ENCODE measurements around the gene NRXN2. TPM values are rescaled to one million over a fixed set of nuclear protein-coding genes. Genes with fewer than 3 reads are reported as not detected.

Gene NRXN2
- total RNA-seq, 1 experiment from 2014 or later = not detected

DNA sequence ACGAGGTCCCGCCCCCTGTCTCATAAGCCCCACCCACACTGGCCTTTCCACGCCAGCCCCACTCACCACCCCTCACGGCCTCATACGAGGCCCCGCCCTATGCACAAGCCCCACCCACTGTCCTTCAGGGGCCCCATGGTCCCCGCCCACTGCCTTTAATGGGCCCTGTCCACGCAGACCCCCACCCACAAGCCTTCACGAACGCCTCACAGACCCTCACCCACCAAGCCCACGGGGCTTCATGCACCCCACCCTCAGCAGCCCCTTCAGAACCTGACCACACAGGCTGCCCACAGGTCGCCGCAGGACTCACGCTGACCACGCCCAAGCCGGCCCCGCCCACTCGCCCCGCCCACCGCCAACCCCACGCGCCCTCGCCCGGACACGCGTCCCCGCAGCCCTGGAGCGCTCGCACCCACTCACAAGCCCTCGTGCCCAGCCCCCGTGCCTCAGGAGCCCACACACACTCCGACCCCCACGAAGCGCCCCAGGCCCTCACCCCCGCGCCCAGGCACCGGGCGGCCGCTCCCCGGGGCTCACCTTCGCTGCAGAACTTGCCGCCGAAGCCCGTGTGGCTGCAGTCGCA, 10.5 kb downstream of the NRXN2 start:
- Mint-ChIP-seq H3K4me1 (ENCODE audit: low read depth, unreplicated experiment) (peaks cover 10% of the 10 kb centered on the region), H3K36me3 (ENCODE audit: insufficient read depth, unreplicated experiment) (no peaks in the 10 kb centered on the region), H3K27me3 (ENCODE audit: unreplicated experiment) (peaks cover 92% of the 10 kb centered on the region), H3K27ac (ENCODE audit: unreplicated experiment) (no peak overlapping the region), H3K4me3 (ENCODE audit: low read depth, unreplicated experiment) (no peak overlapping the region), H3K9me3 (ENCODE audit: low read depth, unreplicated experiment) (no peaks in the 10 kb centered on the region)
- TF ChIP-seq, protein P1, sequence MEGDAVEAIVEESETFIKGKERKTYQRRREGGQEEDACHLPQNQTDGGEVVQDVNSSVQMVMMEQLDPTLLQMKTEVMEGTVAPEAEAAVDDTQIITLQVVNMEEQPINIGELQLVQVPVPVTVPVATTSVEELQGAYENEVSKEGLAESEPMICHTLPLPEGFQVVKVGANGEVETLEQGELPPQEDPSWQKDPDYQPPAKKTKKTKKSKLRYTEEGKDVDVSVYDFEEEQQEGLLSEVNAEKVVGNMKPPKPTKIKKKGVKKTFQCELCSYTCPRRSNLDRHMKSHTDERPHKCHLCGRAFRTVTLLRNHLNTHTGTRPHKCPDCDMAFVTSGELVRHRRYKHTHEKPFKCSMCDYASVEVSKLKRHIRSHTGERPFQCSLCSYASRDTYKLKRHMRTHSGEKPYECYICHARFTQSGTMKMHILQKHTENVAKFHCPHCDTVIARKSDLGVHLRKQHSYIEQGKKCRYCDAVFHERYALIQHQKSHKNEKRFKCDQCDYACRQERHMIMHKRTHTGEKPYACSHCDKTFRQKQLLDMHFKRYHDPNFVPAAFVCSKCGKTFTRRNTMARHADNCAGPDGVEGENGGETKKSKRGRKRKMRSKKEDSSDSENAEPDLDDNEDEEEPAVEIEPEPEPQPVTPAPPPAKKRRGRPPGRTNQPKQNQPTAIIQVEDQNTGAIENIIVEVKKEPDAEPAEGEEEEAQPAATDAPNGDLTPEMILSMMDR (IDR thresholded peaks at IDR 0.05; ENCODE audit: unreplicated experiment) = no peak
- intact Hi-C loops (cut with micrococcal nuclease; ENCODE audit: unreplicated experiment) = no loop called here
- DNase-seq = no peak
- CTCF ChIA-PET = no interaction called here
- no TSS peak for BruUV-seq (replicated peaks)

- Mint-ChIP-seq H3K4me1 (ENCODE audit: low read depth, unreplicated experiment) (peaks cover 10% of the 10 kb centered on the region), H3K4me3 (ENCODE audit: low read depth, unreplicated experiment) (no peak overlapping the region), H3K27ac (ENCODE audit: unreplicated experiment) (no peak overlapping the region), H3K9me3 (ENCODE audit: low read depth, unreplicated experiment) (no peaks in the 10 kb centered on the region), H3K36me3 (ENCODE audit: insufficient read depth, unreplicated experiment) (no peaks in the 10 kb centered on the region), H3K27me3 (ENCODE audit: unreplicated experiment) (peaks cover 89% of the 10 kb centered on the region)
- no peak for DNase-seq
- no TSS peak for BruUV-seq (replicated peaks)
- TF ChIP-seq, protein P1 (IDR thresholded peaks at IDR 0.05; ENCODE audit: unreplicated experiment) = no peak
- intact Hi-C loops (cut with micrococcal nuclease; ENCODE audit: unreplicated experiment) = no loop called here
- CTCF ChIA-PET = no interaction called here
These were observed 11.0 kb downstream of the NRXN2 start for GRCh38 chr11:64711956-64712362.

GRCh38 chr11:64711138-64711955, 11.7 kb downstream of the NRXN2 start:
- Mint-ChIP-seq H3K27ac (ENCODE audit: unreplicated experiment) (no peak overlapping the region), H3K27me3 (ENCODE audit: unreplicated experiment) (peaks cover 89% of the 10 kb centered on the region), H3K36me3 (ENCODE audit: insufficient read depth, unreplicated experiment) (no peaks in the 10 kb centered on the region), H3K4me1 (ENCODE audit: low read depth, unreplicated experiment) (peaks cover 10% of the 10 kb centered on the region), H3K9me3 (ENCODE audit: low read depth, unreplicated experiment) (no peaks in the 10 kb centered on the region), H3K4me3 (ENCODE audit: low read depth, unreplicated experiment) (no peak overlapping the region)
- TF ChIP-seq, protein P1 (IDR thresholded peaks at IDR 0.05; ENCODE audit: unreplicated experiment) = no peak
- CTCF ChIA-PET = interaction anchor here (0.6 kb wide), 1 partner anchor 32 kb away, joined by 3 read pairs; no protein-coding TSS in a partner anchor
- BruUV-seq (replicated peaks) = no TSS peak
- DNase-seq = no peak
- intact Hi-C loops (cut with micrococcal nuclease; ENCODE audit: unreplicated experiment) = no loop called here

DNA sequence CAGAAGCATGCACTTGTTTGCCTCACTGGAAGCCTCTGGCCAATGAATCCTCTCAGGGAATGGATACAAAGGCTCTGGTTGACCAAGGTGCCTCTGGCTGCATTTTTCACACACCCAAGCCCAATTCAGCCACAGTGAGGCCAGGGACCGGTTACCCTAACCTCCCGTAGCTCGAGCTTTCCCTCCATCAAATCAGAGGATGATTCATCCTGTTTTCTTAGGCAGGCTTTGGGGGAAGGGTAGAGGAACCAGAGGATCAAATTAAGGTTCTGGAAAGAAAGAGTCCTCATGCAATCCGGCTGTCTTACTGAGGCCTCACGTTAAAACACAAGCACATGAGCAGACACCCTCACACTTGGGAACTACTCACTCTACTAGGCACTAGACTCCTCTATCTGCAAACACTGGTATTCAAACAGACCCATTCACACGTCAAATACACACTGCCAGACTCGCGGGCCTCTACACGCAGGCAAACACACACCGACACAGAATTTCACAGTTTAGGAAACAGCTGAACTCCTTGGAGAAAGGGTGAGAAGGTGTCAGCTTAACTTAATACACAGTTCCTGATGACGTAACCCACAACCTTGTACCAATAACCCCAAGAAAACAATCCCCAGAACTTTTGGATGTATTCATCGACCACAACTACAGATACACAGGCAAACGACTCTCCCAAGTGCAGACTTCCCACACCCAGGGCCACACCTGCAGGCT, 12.4 kb downstream of the NRXN2 start:
- TF ChIP-seq, protein P1 (IDR thresholded peaks at IDR 0.05; ENCODE audit: unreplicated experiment) = no peak
- Mint-ChIP-seq H3K36me3 (ENCODE audit: insufficient read depth, unreplicated experiment) (no peaks in the 10 kb centered on the region), H3K27me3 (ENCODE audit: unreplicated experiment) (peaks cover 89% of the 10 kb centered on the region), H3K4me1 (ENCODE audit: low read depth, unreplicated experiment) (peaks cover 10% of the 10 kb centered on the region), H3K9me3 (ENCODE audit: low read depth, unreplicated experiment) (no peaks in the 10 kb centered on the region), H3K27ac (ENCODE audit: unreplicated experiment) (no peak overlapping the region), H3K4me3 (ENCODE audit: low read depth, unreplicated experiment) (no peak overlapping the region)
- intact Hi-C loops (cut with micrococcal nuclease; ENCODE audit: unreplicated experiment) = no loop called here
- no peak for DNase-seq
- BruUV-seq (replicated peaks) = no TSS peak
- CTCF ChIA-PET = no interaction called here

Data from Calu3 (cell line).